ENCODE data around the gene PAOX. TPM values are rescaled to one million over a fixed set of nuclear protein-coding genes. Genes with fewer than 3 reads are reported as not detected.
A peak's percentile ranks its signal among the peaks of the same experiment; 100 is the strongest.

The PAOX gene
- total RNA-seq, 6 donors from 2014 or later = 4.7 to 24.1 (median 10.3) TPM

DNA sequence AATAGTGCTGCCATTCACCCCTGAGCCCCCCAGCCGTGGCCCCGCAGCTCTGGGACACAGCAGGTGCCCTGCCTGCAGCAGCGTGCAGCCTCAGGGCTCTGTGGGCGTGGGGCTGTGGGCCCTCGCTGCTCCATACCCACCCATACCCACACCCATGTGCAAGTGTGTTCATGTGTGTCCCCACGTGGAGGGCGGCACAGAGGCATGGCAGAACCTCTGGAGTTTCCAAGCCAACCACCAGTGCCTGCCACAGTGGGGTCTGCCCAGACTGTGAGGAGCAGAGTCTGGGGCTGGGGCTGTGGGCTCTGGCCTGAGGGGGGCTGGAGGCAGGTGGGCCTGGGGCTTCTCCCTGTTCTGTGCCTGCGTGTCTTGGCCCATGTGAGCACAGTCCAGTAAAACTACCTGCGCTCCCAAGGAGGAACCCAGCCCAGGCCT, 29.5 kb upstream of the PAOX start:
- H3K4me1 ChIP-seq = no peaks in the 10 kb centered on the region
- DNase-seq (peak in 1 of 2 donors; percentile 72), ATAC-seq (ENCODE audit: low FRiP score in 2 of 2) (no peak)
- 73 to 83% methylated on average over 5 to 8 of the region's 9 CpGs for WGBS, 2 donors
- peaks cover 0 to 15% (median 2%) of the 10 kb centered on the region in 4 donors for H3K27me3 ChIP-seq
- TF ChIP-seq POLR2A (IDR thresholded peaks at IDR 0.05) (no peak), POLR2AphosphoS5 (IDR thresholded peaks at IDR 0.05) (no peak), EP300 (IDR thresholded peaks at IDR 0.05) (no peak)
- TF ChIP-seq, protein P1, sequence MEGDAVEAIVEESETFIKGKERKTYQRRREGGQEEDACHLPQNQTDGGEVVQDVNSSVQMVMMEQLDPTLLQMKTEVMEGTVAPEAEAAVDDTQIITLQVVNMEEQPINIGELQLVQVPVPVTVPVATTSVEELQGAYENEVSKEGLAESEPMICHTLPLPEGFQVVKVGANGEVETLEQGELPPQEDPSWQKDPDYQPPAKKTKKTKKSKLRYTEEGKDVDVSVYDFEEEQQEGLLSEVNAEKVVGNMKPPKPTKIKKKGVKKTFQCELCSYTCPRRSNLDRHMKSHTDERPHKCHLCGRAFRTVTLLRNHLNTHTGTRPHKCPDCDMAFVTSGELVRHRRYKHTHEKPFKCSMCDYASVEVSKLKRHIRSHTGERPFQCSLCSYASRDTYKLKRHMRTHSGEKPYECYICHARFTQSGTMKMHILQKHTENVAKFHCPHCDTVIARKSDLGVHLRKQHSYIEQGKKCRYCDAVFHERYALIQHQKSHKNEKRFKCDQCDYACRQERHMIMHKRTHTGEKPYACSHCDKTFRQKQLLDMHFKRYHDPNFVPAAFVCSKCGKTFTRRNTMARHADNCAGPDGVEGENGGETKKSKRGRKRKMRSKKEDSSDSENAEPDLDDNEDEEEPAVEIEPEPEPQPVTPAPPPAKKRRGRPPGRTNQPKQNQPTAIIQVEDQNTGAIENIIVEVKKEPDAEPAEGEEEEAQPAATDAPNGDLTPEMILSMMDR (IDR thresholded peaks at IDR 0.05) = no peak
- H3K36me3 ChIP-seq = no peaks in the 10 kb centered on the region
- H3K4me3 ChIP-seq = no peak overlapping the region
- no peaks in the 10 kb centered on the region for H3K9me3 ChIP-seq
- H3K27ac ChIP-seq = no peak overlapping the region

DNA sequence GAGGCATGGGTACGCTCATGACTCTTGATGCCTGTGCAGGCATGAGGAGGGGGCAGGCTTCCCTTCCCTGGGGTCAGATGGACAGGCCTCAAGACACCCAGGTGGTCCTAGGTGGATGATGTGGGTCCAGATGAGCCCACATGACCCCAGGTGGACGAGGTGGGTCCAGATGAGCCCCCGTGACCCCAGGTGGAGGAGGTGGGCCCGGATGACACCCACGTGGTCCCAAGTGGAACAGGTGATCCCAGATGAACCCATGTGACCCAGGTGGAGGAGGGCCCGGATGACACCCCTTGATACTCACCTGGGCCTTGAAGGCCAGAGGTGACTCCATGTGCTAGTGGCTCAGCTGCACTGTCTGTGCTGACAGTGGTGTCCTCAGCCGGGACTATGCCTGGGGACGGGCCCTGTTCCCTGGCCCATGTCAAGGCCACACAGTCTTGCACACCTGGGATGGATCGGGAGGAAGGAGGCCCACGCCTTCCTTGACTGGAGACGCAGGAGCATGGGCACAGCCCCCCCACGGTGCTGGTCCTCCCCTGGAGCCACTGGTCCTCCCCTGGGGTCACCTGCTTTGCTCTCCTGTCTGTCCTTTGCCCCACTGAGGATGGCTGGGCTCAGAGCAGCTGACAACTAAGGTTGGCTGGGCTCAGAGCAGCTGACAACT, 28.6 kb upstream of the PAOX start:
- TF ChIP-seq, protein P1 (IDR thresholded peaks at IDR 0.05) = no peak
- TF ChIP-seq POLR2AphosphoS5 (IDR thresholded peaks at IDR 0.05) (no peak), POLR2A (IDR thresholded peaks at IDR 0.05) (no peak), EP300 (IDR thresholded peaks at IDR 0.05) (no peak)
- Histone ChIP-seq H3K27me3 (peaks cover 0 to 15% (median 2%) of the 10 kb centered on the region in 4 donors), H3K4me3 (no peak overlapping the region), H3K9me3 (no peaks in the 10 kb centered on the region), H3K27ac (no peak overlapping the region), H3K4me1 (no peaks in the 10 kb centered on the region), H3K36me3 (no peaks in the 10 kb centered on the region)
- ATAC-seq (ENCODE audit: low FRiP score in 2 of 2) (no peak), DNase-seq (peak in 1 of 2 donors; percentile 56)
- WGBS, 2 donors = 68 to 80% methylated on average over 1 to 12 of the region's 12 CpGs

DNA sequence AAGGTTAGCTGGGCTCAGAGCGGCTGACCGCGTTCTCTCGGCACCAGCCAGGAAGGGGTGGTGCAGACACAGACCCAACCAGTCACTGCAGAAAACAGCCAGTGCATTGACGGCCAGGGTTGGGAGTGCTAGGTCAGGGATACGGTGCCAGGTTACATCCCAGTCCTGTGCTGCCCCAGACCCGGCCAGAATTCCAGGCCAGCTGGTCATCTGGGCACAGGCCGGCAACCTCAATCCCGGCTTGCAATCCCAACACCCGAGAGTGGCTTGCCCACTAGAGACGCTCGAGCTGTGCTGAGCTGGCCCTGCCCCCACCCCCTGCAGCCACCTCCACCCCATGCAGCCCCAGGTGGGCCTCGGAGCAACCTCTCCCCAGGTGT, 28.1 kb upstream of the PAOX start:
- H3K27me3 ChIP-seq = peaks cover 0 to 15% (median under 1%) of the 10 kb centered on the region in 4 donors
- H3K9me3 ChIP-seq = no peaks in the 10 kb centered on the region
- peaks cover 0 to under 1% (median 0%) of the 10 kb centered on the region in 4 donors for H3K4me1 ChIP-seq
- H3K27ac ChIP-seq = no peak overlapping the region
- H3K36me3 ChIP-seq = no peaks in the 10 kb centered on the region
- H3K4me3 ChIP-seq = no peak overlapping the region
- ATAC-seq (ENCODE audit: low FRiP score in 2 of 2) (no peak), DNase-seq (peak in 1 of 2 donors; percentile 58)
- WGBS, 2 donors = 56 to 76% methylated on average over 4 to 10 of the region's 13 CpGs
- TF ChIP-seq EP300 (IDR thresholded peaks at IDR 0.05) (no peak), POLR2AphosphoS5 (IDR thresholded peaks at IDR 0.05) (no peak), POLR2A (IDR thresholded peaks at IDR 0.05) (no peak)
- TF ChIP-seq, protein P1 (IDR thresholded peaks at IDR 0.05) = no peak

DNA sequence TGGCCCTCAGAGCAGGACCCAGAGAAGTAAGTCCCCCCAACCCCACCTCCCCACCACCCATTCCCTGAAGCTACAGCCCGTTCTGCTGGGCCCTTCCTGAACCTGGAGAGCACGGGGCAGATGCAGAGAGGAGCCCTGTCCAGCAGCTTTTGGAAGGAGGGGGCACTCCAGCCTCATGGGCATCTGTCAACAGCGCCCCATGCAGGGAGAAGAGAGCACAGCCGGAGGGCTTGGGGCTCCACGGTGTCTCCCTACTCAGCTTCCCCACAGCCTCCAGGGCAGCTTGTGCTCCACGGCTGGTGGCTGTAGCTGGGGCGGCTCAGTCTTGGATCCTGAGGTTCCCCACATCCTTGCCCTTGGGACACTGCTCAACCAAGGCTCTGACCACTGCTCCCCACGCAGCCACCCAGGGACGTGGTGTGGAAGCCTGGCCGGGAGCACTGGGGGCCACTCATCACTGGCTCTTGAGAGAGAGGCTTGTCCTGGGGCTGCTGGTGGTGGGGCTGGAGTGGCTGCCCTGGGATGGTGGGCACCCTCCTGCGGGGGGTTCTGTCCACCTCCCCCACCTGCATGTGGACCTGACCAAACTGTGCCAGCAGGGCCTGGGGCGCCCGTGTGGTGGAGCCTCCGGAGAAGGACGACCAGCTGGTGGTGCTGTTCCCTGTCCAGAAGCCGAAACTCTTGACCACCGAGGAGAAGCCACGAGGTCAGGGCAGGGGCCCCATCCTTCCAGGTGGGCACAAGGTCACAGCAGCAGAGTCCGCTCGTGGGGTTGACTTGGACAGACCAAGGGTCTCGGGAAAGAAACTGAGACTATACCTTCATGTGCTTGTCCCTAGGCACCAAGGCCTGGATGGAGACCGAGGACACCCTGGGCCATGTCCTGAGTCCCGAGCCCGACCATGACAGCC, 27.4 kb upstream of the PAOX start:
- Histone ChIP-seq H3K27me3 (peaks cover 0 to 15% (median 0%) of the 10 kb centered on the region in 4 donors), H3K36me3 (no peaks in the 10 kb centered on the region), H3K9me3 (no peaks in the 10 kb centered on the region), H3K27ac (no peak overlapping the region), H3K4me1 (peaks cover 2 to 8% (median 4%) of the 10 kb centered on the region in 4 donors), H3K4me3 (no peak overlapping the region)
- DNase-seq (peak in 1 of 2 donors; percentile 73), ATAC-seq (ENCODE audit: low FRiP score in 2 of 2) (no peak)
- TF ChIP-seq EP300 (IDR thresholded peaks at IDR 0.05) (no peak), POLR2A (IDR thresholded peaks at IDR 0.05) (no peak), POLR2AphosphoS5 (IDR thresholded peaks at IDR 0.05) (no peak)
- TF ChIP-seq, protein P1 (IDR thresholded peaks at IDR 0.05) = no peak
- 66 to 75% methylated on average over 13 to 22 of the region's 24 CpGs for WGBS, 2 donors
